Esophagus muscularis mucosa (tissue), 3 donors: ENCODE results near the gene PTS.

Experiments used
- POLR2A ChIP-seq: fragments of 450-650 bp; IDR thresholded peaks from one replicate; pipeline ENCODE4 v1.6.1; 2017; ENCODE audit warnings: antibody characterized with exemption, moderate library complexity, mild to moderate bottlenecking, low read depth
- POLR2AphosphoS5 ChIP-seq, 2 donors: sonication (generic); formaldehyde crosslinking; IDR thresholded peaks; one replicate each; pipeline ENCODE4 v1.6.1; 2017; ENCODE audit warnings: antibody characterized with exemption in 2 of 2
- TF ChIP-seq, protein P1 (sequence below), 3 experiments: fragments of 200-600 bp in 2 of 3; fragments of 450-650 bp in 1 of 3; sonication (generic) in 2 of 3; IDR thresholded peaks; one replicate each; pipeline ENCODE4 v1.5.1; 2017 to 2019; ENCODE audit warnings: antibody characterized with exemption in 3 of 3, mild to moderate bottlenecking in 2 of 3, moderate library complexity in 1 of 3

GRCh38 chr11:112223121-112223520, 3.1 kb upstream of the PTS start:
- TF ChIP-seq, protein P1, sequence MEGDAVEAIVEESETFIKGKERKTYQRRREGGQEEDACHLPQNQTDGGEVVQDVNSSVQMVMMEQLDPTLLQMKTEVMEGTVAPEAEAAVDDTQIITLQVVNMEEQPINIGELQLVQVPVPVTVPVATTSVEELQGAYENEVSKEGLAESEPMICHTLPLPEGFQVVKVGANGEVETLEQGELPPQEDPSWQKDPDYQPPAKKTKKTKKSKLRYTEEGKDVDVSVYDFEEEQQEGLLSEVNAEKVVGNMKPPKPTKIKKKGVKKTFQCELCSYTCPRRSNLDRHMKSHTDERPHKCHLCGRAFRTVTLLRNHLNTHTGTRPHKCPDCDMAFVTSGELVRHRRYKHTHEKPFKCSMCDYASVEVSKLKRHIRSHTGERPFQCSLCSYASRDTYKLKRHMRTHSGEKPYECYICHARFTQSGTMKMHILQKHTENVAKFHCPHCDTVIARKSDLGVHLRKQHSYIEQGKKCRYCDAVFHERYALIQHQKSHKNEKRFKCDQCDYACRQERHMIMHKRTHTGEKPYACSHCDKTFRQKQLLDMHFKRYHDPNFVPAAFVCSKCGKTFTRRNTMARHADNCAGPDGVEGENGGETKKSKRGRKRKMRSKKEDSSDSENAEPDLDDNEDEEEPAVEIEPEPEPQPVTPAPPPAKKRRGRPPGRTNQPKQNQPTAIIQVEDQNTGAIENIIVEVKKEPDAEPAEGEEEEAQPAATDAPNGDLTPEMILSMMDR (IDR thresholded peaks at IDR 0.05) = no peak
- TF ChIP-seq POLR2AphosphoS5 (IDR thresholded peaks at IDR 0.05) = no peak
- TF ChIP-seq POLR2A = no peak
